Neural progenitor cell (in vitro differentiated cells): ENCODE results near the gene CLDN20. TPM values are rescaled to one million over a fixed set of nuclear protein-coding genes. Genes with fewer than 3 reads are reported as not detected.

ENCODE experiments used
- DNase-seq: peaks from one replicate; pipeline ENCODE4 v3.0.0-alpha.2; 2016; ENCODE audit warnings: low spot score
- H2AFZ ChIP-seq: fragments of 200-600 bp; sonication (generic); replicated peaks from 2 replicates; pipeline ENCODE4 v1.6.1; 2016; ENCODE audit warnings: antibody characterized with exemption
- H3F3A ChIP-seq: fragments of 200-600 bp; sonication (generic); 2 replicates; pipeline ENCODE4 v1.6.1; 2016; ENCODE audit warnings: antibody characterized with exemption, low read depth
- H3K27ac ChIP-seq: fragments of 200-600 bp; sonication (generic); 2 replicates; pipeline ENCODE4 v1.5.1; 2016; ENCODE audit warnings: mild to moderate bottlenecking
- H3K27me3 ChIP-seq: fragments of 200-600 bp; sonication (generic); 2 replicates; pipeline ENCODE4 v1.6.1; 2016; ENCODE audit warnings: mild to moderate bottlenecking, moderate library complexity
- H3K36me3 ChIP-seq: fragments of 200-600 bp; sonication (generic); 2 replicates; pipeline ENCODE4 v1.5.1; 2016
- H3K4me1 ChIP-seq: fragments of 200-600 bp; sonication (generic); 2 replicates; pipeline ENCODE4 v1.6.1; 2016; ENCODE audit warnings: mixed run types
- H3K4me2 ChIP-seq: fragments of 200-600 bp; sonication (generic); 2 replicates; pipeline ENCODE4 v1.6.1; 2016
- H3K4me3 ChIP-seq: fragments of 200-600 bp; sonication (generic); 2 replicates; pipeline ENCODE4 v1.5.1; 2016
- H3K79me2 ChIP-seq: fragments of 200-600 bp; sonication (generic); 2 replicates; pipeline ENCODE4 v1.6.1; 2016; ENCODE audit warnings: low read depth
- H3K9ac ChIP-seq: fragments of 200-600 bp; sonication (generic); 2 replicates; pipeline ENCODE4 v1.6.1; 2016
- H3K9me3 ChIP-seq: fragments of 200-600 bp; sonication (generic); 2 replicates; pipeline ENCODE4 v1.5.1; 2016; ENCODE audit warnings: low read depth
- H4K20me1 ChIP-seq: fragments of 200-600 bp; sonication (generic); 2 replicates; pipeline ENCODE4 v1.6.1; 2016; ENCODE audit warnings: low read depth
- H3K27ac Mint-ChIP-seq: 3 replicates; pipeline ENCODE4 v1.8.0; 2021; ENCODE audit warnings: mixed read lengths
- H3K27me3 Mint-ChIP-seq: 2 replicates; pipeline ENCODE4 v1.8.0; 2022; ENCODE audit warnings: low read depth, mild to moderate bottlenecking, inconsistent platforms, moderate library complexity, mixed read lengths; ENCODE audit not compliant: insufficient read depth
- H3K36me3 Mint-ChIP-seq: 3 replicates; pipeline ENCODE4 v1.8.0; 2021; ENCODE audit warnings: mixed read lengths
- H3K4me1 Mint-ChIP-seq: 3 replicates; pipeline ENCODE4 v1.8.0; 2021; ENCODE audit warnings: mixed read lengths
- H3K4me3 Mint-ChIP-seq: 3 replicates; pipeline ENCODE4 v1.8.0; 2021; ENCODE audit warnings: mild to moderate bottlenecking, moderate library complexity, mixed read lengths
- H3K9me3 Mint-ChIP-seq: 3 replicates; pipeline ENCODE4 v1.8.0; 2020; ENCODE audit warnings: mixed read lengths
- EZH2 ChIP-seq: fragments of 200-600 bp; sonication (generic); IDR thresholded peaks from 2 replicates; pipeline ENCODE4 v1.6.1; 2017; ENCODE audit warnings: antibody characterized with exemption, mild to moderate bottlenecking, moderate library complexity
- EZH2phosphoT487 ChIP-seq: fragments of 200-600 bp; sonication (generic); IDR thresholded peaks from 2 replicates; pipeline ENCODE4 v1.6.1; 2017; ENCODE audit warnings: antibody characterized with exemption
- total RNA-seq: library from RNA; depleted of rRNA; stranded (reverse); fragments of >200 nt; gene quantifications from 2 replicates; pipeline ENCODE4 v1.2.3, GENCODE V29; 2015; ENCODE audit warnings: low replicate concordance
- TF ChIP-seq, protein P1 (sequence below): fragments of 200-600 bp; sonication (generic); IDR thresholded peaks from 2 replicates; pipeline ENCODE4 v1.5.1; 2017; ENCODE audit warnings: antibody characterized with exemption, mild to moderate bottlenecking

Gene CLDN20
- total RNA-seq, 1 donor from 2014 or later = not detected

DNA sequence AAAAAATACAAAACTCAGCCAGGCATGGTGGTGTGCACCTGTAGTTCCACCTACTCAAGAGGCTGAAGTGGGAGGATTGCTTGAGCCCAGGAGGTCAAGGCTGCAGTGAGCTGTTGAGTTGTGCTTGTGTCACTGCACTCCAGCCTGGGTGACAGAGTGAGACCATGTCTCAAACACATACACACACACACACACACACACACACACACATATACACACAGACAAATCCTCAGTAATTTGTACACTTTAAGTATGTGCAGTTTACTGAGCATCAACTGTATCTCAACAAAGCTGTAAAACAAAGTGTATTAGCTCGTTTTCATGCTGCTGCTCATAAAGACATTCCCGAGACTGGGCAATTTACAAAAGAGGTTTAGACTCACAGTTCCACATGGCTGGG is 43.1 kb downstream of the CLDN20 start:
- peaks cover 2% of the 10 kb centered on the region for H3K4me1 Mint-ChIP-seq
- Histone ChIP-seq H3K36me3 (peaks cover 14% of the 10 kb centered on the region), H3K9ac (no peak overlapping the region), H3K27ac (no peak overlapping the region), H3K4me3 (no peak overlapping the region), H3K27me3 (no peaks in the 10 kb centered on the region), H4K20me1 (peaks cover 4% of the 10 kb centered on the region), H3K9me3 (no peaks in the 10 kb centered on the region), H3K79me2 (peaks cover 27% of the 10 kb centered on the region), H3F3A (peaks cover 30% of the 10 kb centered on the region), H2AFZ (no peak overlapping the region), H3K4me2 (no peak overlapping the region), H3K4me1 (peaks cover 7% of the 10 kb centered on the region)
- H3K36me3 Mint-ChIP-seq = peaks cover 27% of the 10 kb centered on the region
- no peak overlapping the region for H3K4me3 Mint-ChIP-seq
- H3K27me3 Mint-ChIP-seq = no peaks in the 10 kb centered on the region
- H3K9me3 Mint-ChIP-seq = no peaks in the 10 kb centered on the region
- H3K27ac Mint-ChIP-seq = no peak overlapping the region
- no peak for DNase-seq
- TF ChIP-seq EZH2phosphoT487 (no peak), EZH2 (no peak)
- TF ChIP-seq, protein P1, sequence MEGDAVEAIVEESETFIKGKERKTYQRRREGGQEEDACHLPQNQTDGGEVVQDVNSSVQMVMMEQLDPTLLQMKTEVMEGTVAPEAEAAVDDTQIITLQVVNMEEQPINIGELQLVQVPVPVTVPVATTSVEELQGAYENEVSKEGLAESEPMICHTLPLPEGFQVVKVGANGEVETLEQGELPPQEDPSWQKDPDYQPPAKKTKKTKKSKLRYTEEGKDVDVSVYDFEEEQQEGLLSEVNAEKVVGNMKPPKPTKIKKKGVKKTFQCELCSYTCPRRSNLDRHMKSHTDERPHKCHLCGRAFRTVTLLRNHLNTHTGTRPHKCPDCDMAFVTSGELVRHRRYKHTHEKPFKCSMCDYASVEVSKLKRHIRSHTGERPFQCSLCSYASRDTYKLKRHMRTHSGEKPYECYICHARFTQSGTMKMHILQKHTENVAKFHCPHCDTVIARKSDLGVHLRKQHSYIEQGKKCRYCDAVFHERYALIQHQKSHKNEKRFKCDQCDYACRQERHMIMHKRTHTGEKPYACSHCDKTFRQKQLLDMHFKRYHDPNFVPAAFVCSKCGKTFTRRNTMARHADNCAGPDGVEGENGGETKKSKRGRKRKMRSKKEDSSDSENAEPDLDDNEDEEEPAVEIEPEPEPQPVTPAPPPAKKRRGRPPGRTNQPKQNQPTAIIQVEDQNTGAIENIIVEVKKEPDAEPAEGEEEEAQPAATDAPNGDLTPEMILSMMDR = no peak

DNA sequence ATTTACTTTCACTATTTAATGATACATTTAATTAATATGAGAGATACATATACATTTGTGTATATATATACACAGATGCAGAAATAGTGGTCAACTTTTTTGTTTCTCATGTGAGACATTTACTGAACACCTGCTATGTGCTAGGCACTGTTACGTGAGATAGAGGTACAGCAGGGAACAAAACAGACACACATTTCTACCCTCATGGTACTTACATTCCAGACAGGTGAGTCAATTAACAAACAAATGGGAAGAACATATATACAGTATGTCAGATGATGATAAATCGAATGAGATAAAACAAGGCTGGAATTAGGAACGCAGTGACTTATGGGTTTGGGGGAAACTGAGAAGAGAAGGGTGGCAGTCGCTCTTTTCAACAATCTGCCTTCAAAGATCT is 45.3 kb downstream of the CLDN20 start:
- no peak overlapping the region for H3K27ac ChIP-seq
- no peak overlapping the region for H3K27ac Mint-ChIP-seq
- peaks cover 42% of the 10 kb centered on the region for H3K79me2 ChIP-seq
- peaks cover 5% of the 10 kb centered on the region for H3K4me1 Mint-ChIP-seq
- no peak overlapping the region for H3K4me3 ChIP-seq
- TF ChIP-seq, protein P1 = no peak
- TF ChIP-seq EZH2 (no peak), EZH2phosphoT487 (no peak)
- no peaks in the 10 kb centered on the region for H3K9me3 ChIP-seq
- H3F3A ChIP-seq = peaks cover 23% of the 10 kb centered on the region
- peaks cover 8% of the 10 kb centered on the region for H3K36me3 ChIP-seq
- H2AFZ ChIP-seq = no peak overlapping the region
- no peak overlapping the region for H3K4me2 ChIP-seq
- peaks cover 4% of the 10 kb centered on the region for H4K20me1 ChIP-seq
- no peak overlapping the region for H3K4me3 Mint-ChIP-seq
- no peaks in the 10 kb centered on the region for H3K4me1 ChIP-seq
- H3K27me3 ChIP-seq = no peaks in the 10 kb centered on the region
- no peaks in the 10 kb centered on the region for H3K9me3 Mint-ChIP-seq
- peaks cover 3% of the 10 kb centered on the region for H3K27me3 Mint-ChIP-seq
- H3K36me3 Mint-ChIP-seq = peaks cover 18% of the 10 kb centered on the region
- no peak overlapping the region for H3K9ac ChIP-seq
- DNase-seq = no peak

DNA sequence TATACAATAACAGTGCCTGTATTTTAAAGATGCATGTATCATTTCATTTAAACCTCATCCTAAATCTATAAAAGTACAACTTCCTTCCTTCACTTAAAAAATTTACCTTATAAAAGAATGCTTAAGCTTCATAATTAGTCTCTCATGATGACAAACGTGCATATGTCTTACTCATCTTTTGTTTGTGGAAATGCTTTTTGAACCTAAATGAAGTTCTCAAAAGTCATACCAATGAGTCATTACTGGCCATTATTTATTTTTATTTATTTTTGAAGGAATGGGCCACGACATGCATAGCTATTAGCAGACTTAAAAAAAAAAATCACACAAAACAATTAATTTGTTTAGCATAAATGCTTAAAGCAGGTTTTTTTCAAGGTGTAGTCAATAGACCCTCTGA is 46.8 kb downstream of the CLDN20 start:
- H4K20me1 ChIP-seq = peaks cover 4% of the 10 kb centered on the region
- peaks cover 22% of the 10 kb centered on the region for H3F3A ChIP-seq
- H3K79me2 ChIP-seq = peaks cover 36% of the 10 kb centered on the region
- no peak overlapping the region for H3K4me2 ChIP-seq
- TF ChIP-seq, protein P1 = no peak
- TF ChIP-seq EZH2phosphoT487 (no peak), EZH2 (no peak)
- H3K4me3 ChIP-seq = no peak overlapping the region
- Mint-ChIP-seq H3K9me3 (no peaks in the 10 kb centered on the region), H3K4me1 (peaks cover 14% of the 10 kb centered on the region), H3K4me3 (no peak overlapping the region), H3K27ac (no peak overlapping the region), H3K36me3 (peaks cover 11% of the 10 kb centered on the region), H3K27me3 (peaks cover 3% of the 10 kb centered on the region)
- H3K9ac ChIP-seq = no peak overlapping the region
- no peak overlapping the region for H2AFZ ChIP-seq
- no peaks in the 10 kb centered on the region for H3K27me3 ChIP-seq
- no peak for DNase-seq
- H3K27ac ChIP-seq = no peak overlapping the region
- no peaks in the 10 kb centered on the region for H3K4me1 ChIP-seq
- no peaks in the 10 kb centered on the region for H3K9me3 ChIP-seq
- H3K36me3 ChIP-seq = peaks cover 3% of the 10 kb centered on the region
